Activated CD4-positive, alpha-beta memory T cell treated with anti-CD3 and anti-CD28 coated beads for 36 hours (primary cell): ENCODE data around the gene MARF1. TPM values are rescaled to one million over a fixed set of nuclear protein-coding genes. Genes with fewer than 3 reads are reported as not detected.

Experiments used
- CTCF ChIA-PET: fragments of 350-600 bp; sonication (Branson Sonifier 250); formaldehyde crosslinking; loops from one replicate; lab custom pipeline; 2021; ENCODE audit warnings: antibody characterized with exemption, inconsistent platforms; lab: Charles Lee
- POLR2A ChIA-PET: fragments of 350-600 bp; sonication (Branson Sonifier 250); formaldehyde crosslinking; loops from one replicate; lab custom pipeline; 2021; ENCODE audit warnings: antibody characterized with exemption; lab: Charles Lee
- DNase-seq: peaks from one replicate; pipeline ENCODE4 v3.0.0-alpha.2; 2020
- H3K27ac Mint-ChIP-seq: one replicate; pipeline ENCODE4 v1.8.0; 2021; ENCODE audit warnings: mixed read lengths
- H3K27me3 Mint-ChIP-seq: one replicate; pipeline ENCODE4 v1.8.0; 2021; ENCODE audit warnings: mixed read lengths
- H3K36me3 Mint-ChIP-seq: one replicate; pipeline ENCODE4 v1.8.0; 2021; ENCODE audit warnings: mixed read lengths
- H3K4me1 Mint-ChIP-seq: one replicate; pipeline ENCODE4 v1.8.0; 2021; ENCODE audit warnings: low read depth, mixed read lengths
- H3K4me3 Mint-ChIP-seq: one replicate; pipeline ENCODE4 v1.8.0; 2021; ENCODE audit warnings: mild to moderate bottlenecking, mixed read lengths
- H3K9me3 Mint-ChIP-seq: one replicate; pipeline ENCODE4 v1.8.0; 2021; ENCODE audit warnings: mixed read lengths
- intact Hi-C: fragments of 100-400 bp; cut with micrococcal nuclease; formaldehyde crosslinking; loops from one replicate; pipeline ENCODE4 v1.15.1; 2023
- total RNA-seq, 2 experiments: library from RNA; stranded (reverse); gene quantifications; one replicate each; pipeline ENCODE4 v1.2.3, GENCODE V29; 2021

MARF1 gene
- total RNA-seq, 2 experiments from 2014 or later: 61.9 to 62.6 TPM

DNA sequence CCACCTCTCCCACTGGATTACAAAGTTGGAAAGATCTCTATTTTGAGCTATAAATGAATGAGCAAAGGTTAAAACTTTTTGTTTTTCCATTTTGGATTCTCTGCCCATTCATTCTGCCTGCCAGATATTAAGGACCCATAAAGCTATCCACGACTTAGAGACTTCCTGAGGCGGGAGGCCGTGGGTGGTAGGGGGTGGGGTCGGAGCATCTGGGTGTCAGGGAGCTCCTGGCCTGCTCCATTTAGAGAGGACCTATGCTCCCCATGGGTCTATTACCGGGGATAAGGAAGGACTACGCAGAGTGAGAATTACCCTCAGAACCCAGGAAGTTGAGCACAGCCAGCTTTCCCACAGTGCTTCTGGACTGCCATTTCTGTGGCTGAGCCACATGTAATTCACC lies 45.8 kb downstream of the MARF1 start:
- Mint-ChIP-seq H3K4me1 (peaks cover 16% of the 10 kb centered on the region), H3K4me3 (no peak overlapping the region), H3K36me3 (peaks cover 62% of the 10 kb centered on the region), H3K27me3 (no peaks in the 10 kb centered on the region), H3K9me3 (no peaks in the 10 kb centered on the region), H3K27ac (no peak overlapping the region)
- ChIA-PET POLR2A (no interaction called here), CTCF (no interaction called here)
- intact Hi-C loops: no loop called here
- no peak for DNase-seq

DNA sequence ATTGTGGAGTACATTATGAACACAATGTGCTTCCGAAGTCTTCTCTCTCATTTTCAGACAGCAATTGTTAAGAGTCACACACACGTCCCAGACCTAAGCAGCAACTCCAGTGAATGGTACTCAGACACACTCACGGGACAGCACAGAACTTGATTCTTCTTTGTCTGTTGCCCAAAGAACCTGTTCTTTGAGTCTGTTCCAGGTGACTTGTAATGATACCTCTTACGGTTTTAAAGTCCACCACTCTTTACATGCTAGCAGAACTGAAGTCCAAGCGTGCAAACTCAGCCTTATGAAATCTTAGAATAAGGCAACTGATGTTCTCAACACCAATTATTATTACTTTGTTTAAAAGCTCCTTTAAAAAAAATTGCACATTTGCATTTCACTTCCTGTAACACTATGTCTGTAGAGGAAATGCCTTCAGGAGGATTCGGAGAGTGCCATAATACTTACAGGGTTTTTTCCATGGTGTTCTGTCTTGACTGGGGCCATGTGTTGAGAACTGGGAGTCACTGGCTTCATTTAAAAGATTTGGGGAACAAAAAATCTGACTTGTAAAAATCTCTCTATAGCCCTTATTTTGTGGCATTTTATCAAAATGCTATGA lies 48.1 kb downstream of the MARF1 start:
- H3K4me3 Mint-ChIP-seq: no peak overlapping the region
- peak overlapping the region; percentile 64 for H3K27ac Mint-ChIP-seq
- H3K4me1 Mint-ChIP-seq: peaks cover 36% of the 10 kb centered on the region
- no peak for DNase-seq
- intact Hi-C loops: loop anchor here (5.0 kb wide), 1 partner anchor 367 kb away; no protein-coding TSS in a partner anchor
- H3K27me3 Mint-ChIP-seq: no peaks in the 10 kb centered on the region
- CTCF ChIA-PET: interaction anchor here (1.1 kb wide), 1 partner anchor 7 kb away, joined by 3 read pairs; no protein-coding TSS in a partner anchor
- POLR2A ChIA-PET: no interaction called here
- peaks cover 47% of the 10 kb centered on the region for H3K36me3 Mint-ChIP-seq
- no peaks in the 10 kb centered on the region for H3K9me3 Mint-ChIP-seq

GRCh38 chr16:15593235-15593634 lies 49.7 kb downstream of the MARF1 start:
- H3K9me3 Mint-ChIP-seq: no peaks in the 10 kb centered on the region
- CTCF ChIA-PET: interaction anchor here (1.1 kb wide), 1 partner anchor 50 kb away, joined by 3 read pairs; no protein-coding TSS in a partner anchor
- H3K27me3 Mint-ChIP-seq: no peaks in the 10 kb centered on the region
- H3K4me1 Mint-ChIP-seq: peaks cover 39% of the 10 kb centered on the region
- no peak overlapping the region for H3K4me3 Mint-ChIP-seq
- intact Hi-C loops: loop anchor here (5.0 kb wide), 1 partner anchor 369 kb away; no protein-coding TSS in a partner anchor
- POLR2A ChIA-PET: no interaction called here
- no peak for DNase-seq
- H3K27ac Mint-ChIP-seq: peak overlapping the region; percentile 43
- H3K36me3 Mint-ChIP-seq: peaks cover 45% of the 10 kb centered on the region

DNA sequence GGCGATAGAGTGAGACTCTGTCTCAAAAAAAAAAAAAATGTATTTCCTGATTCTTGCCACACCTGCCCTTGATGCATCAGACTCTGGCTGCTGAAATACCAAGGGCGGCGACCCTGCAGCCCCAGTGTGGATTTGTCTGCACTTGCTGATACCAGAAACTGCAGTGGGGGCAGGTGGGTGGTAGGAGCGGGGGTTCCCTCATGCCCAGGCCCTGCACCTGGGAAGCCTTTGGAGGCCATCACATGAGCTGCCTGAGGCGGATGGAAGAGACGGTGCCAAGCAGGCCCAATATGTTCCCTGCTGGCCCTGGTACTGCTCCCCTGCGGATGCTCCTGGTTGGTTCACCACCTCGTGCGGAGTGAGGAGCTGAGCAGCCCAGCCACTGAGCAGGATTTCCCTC lies 50.6 kb downstream of the MARF1 start:
- Mint-ChIP-seq H3K4me3 (no peak overlapping the region), H3K9me3 (no peaks in the 10 kb centered on the region), H3K27ac (no peak overlapping the region), H3K4me1 (peaks cover 39% of the 10 kb centered on the region), H3K27me3 (no peaks in the 10 kb centered on the region), H3K36me3 (peaks cover 47% of the 10 kb centered on the region)
- ChIA-PET CTCF (interaction anchor here (1.1 kb wide), 1 partner anchor 51 kb away, joined by 3 read pairs; no protein-coding TSS in a partner anchor), POLR2A (no interaction called here)
- intact Hi-C loops: loop anchor here (5.0 kb wide), 1 partner anchor 370 kb away; no protein-coding TSS in a partner anchor
- DNase-seq: peak; percentile 35

- POLR2A ChIA-PET: no interaction called here
- CTCF ChIA-PET: interaction anchor here (0.9 kb wide), 1 partner anchor 8 kb away, joined by 3 read pairs; no protein-coding TSS in a partner anchor
- intact Hi-C loops: no loop called here
- Mint-ChIP-seq H3K4me3 (no peak overlapping the region), H3K4me1 (peaks cover 28% of the 10 kb centered on the region), H3K36me3 (peaks cover 31% of the 10 kb centered on the region), H3K27ac (no peak overlapping the region), H3K27me3 (no peaks in the 10 kb centered on the region), H3K9me3 (peaks cover 18% of the 10 kb centered on the region)
- no peak for DNase-seq
Measured at GRCh38 chr16:15587152-15587825, 55.7 kb downstream of the MARF1 start.

DNA sequence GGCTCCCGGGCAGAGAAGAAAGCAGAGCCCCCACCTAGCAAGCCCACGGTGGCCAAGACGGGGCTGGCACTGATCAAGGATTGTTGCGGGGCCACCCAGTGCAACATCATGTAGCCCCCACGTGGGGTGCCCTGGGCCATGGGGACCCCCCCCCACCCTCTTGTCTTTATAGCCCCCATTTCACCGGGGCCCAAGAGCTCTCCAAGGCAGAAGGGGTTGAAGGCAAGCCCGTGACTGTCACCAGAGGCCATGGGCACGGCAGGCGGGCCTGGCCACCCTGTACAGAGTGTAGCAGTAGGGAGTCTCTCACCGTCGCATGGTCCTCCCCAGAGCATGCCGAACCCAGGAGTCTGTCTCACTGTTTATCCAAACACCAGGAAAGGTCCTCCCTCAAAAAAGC lies 56.2 kb downstream of the MARF1 start:
- DNase-seq: no peak
- H3K36me3 Mint-ChIP-seq: peaks cover 31% of the 10 kb centered on the region
- intact Hi-C loops: no loop called here
- H3K4me1 Mint-ChIP-seq: peaks cover 25% of the 10 kb centered on the region
- POLR2A ChIA-PET: no interaction called here
- H3K4me3 Mint-ChIP-seq: no peak overlapping the region
- H3K9me3 Mint-ChIP-seq: peaks cover 18% of the 10 kb centered on the region
- CTCF ChIA-PET: no interaction called here
- H3K27ac Mint-ChIP-seq: no peak overlapping the region
- no peaks in the 10 kb centered on the region for H3K27me3 Mint-ChIP-seq

DNA sequence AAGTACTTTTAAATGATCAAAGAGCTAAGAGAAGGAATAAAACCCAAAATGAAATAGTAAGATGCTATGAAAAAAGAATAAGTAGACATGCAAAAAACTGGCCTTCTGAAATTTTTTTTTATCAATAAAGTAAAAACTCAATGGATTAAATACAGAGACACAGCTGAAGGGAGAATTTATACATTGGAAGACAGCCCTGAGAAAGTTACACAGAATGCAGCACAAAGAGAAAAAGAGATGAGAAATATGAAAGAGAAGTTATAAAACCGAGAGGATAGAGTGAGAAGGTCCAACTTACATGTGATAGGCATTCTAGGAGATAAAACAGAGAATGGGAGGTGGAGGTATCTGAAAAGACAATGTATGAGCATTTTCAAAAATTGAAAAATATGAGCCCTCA lies 57.0 kb downstream of the MARF1 start:
- peaks cover 31% of the 10 kb centered on the region for H3K36me3 Mint-ChIP-seq
- no peak overlapping the region for H3K4me3 Mint-ChIP-seq
- H3K9me3 Mint-ChIP-seq: peaks cover 18% of the 10 kb centered on the region
- no peak overlapping the region for H3K27ac Mint-ChIP-seq
- peaks cover 17% of the 10 kb centered on the region for H3K4me1 Mint-ChIP-seq
- intact Hi-C loops: no loop called here
- ChIA-PET CTCF (no interaction called here), POLR2A (interaction anchor here (0.7 kb wide), 1 partner anchor 14 kb away, joined by 3 read pairs; no protein-coding TSS in a partner anchor)
- no peak for DNase-seq
- H3K27me3 Mint-ChIP-seq: no peaks in the 10 kb centered on the region

- no peak overlapping the region for H3K27ac Mint-ChIP-seq
Measured at GRCh38 chr16:15583526-15583925, 59.4 kb downstream of the MARF1 start.

DNA sequence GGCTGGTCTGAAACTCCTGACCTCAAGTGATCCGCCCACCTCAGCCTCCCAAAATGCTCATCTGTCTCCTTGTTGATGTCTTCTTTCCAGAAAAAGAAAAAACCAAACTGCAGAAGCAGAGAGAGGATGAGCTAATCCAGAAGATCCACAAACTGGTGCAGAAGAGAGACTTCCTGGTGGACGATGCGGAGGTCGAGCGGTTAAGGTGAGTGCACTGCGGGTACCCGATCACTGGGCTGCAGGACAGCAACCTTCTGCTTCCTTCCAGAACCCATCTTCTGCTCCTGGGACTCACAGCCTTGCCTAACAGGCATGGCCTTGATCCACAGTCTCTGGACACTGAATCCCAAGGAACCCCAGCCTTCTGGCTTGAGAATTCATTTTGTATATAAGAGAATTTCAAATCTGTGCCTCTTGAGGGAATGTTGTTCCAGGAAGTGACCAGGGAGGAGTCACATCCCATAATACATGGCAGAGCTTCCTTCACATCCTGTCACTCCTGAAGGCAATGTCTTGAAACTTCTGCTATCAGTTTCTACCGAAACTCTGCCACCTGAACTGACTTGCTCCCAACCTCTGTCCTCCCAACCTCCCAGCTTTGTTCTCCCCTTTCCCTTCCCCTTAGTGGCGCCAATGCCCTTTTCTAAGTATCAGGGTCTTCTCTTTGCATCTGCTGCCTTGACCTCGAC lies 61.7 kb downstream of the MARF1 start:
- Mint-ChIP-seq H3K27me3 (no peaks in the 10 kb centered on the region), H3K36me3 (peaks cover 7% of the 10 kb centered on the region), H3K4me1 (no peaks in the 10 kb centered on the region), H3K4me3 (no peak overlapping the region), H3K27ac (no peak overlapping the region), H3K9me3 (peaks cover 11% of the 10 kb centered on the region)
- CTCF ChIA-PET: interaction anchor here (1.0 kb wide), 1 partner anchor 61 kb away, joined by 3 read pairs; no protein-coding TSS in a partner anchor
- POLR2A ChIA-PET: no interaction called here
- intact Hi-C loops: no loop called here
- no peak for DNase-seq

More at GRCh38 chr16:15583526-15583925, 59.4 kb downstream of the MARF1 start:
- no peak overlapping the region for H3K4me3 Mint-ChIP-seq
- H3K27me3 Mint-ChIP-seq: no peaks in the 10 kb centered on the region
- H3K4me1 Mint-ChIP-seq: no peaks in the 10 kb centered on the region
- CTCF ChIA-PET: no interaction called here
- no peak for DNase-seq
- peaks cover 24% of the 10 kb centered on the region for H3K36me3 Mint-ChIP-seq
- POLR2A ChIA-PET: no interaction called here
- H3K9me3 Mint-ChIP-seq: peaks cover 18% of the 10 kb centered on the region
- intact Hi-C loops: no loop called here

DNA sequence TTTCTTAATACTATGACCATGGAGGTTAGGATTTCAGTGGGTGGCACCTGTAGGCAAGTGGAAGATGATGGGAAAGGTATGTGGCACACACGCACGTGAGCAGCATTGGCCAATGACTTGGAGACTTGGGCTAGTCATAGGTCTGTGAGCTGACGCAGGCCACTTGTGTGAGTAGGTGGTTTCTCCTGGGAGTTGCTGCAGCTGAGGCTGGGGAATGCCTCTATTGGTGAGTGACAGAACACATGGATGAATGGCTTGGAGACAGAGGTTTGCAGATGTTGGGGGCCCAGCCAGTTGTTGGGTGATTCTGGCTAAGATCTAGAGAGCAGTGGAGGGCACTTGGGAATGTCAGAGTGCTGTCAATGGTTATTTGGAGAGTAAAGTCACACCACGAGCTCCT lies 64.1 kb downstream of the MARF1 start:
- POLR2A ChIA-PET: no interaction called here
- intact Hi-C loops: no loop called here

GRCh38 chr16:15576960-15577958 lies 65.7 kb downstream of the MARF1 start:
- no peak overlapping the region for H3K27ac Mint-ChIP-seq

More for the DNA sequence above, 64.1 kb downstream of the MARF1 start:
- no peaks in the 10 kb centered on the region for H3K9me3 Mint-ChIP-seq
- CTCF ChIA-PET: no interaction called here
- H3K27me3 Mint-ChIP-seq: no peaks in the 10 kb centered on the region
- peaks cover 2% of the 10 kb centered on the region for H3K36me3 Mint-ChIP-seq
- no peak overlapping the region for H3K4me3 Mint-ChIP-seq
- DNase-seq: no peak
- no peak overlapping the region for H3K27ac Mint-ChIP-seq
- peaks cover 2% of the 10 kb centered on the region for H3K4me1 Mint-ChIP-seq

More at GRCh38 chr16:15576960-15577958, 65.7 kb downstream of the MARF1 start:
- Mint-ChIP-seq H3K4me1 (peaks cover 16% of the 10 kb centered on the region), H3K27me3 (no peaks in the 10 kb centered on the region), H3K36me3 (peaks cover 6% of the 10 kb centered on the region), H3K9me3 (peaks cover 14% of the 10 kb centered on the region), H3K4me3 (no peak overlapping the region)
- intact Hi-C loops: no loop called here
- ChIA-PET POLR2A (no interaction called here), CTCF (no interaction called here)
- DNase-seq: no peak
